Neural cell (in vitro differentiated cells): ENCODE data around the gene ZCWPW1. TPM values are rescaled to one million over a fixed set of nuclear protein-coding genes. Genes with fewer than 3 reads are reported as not detected.
"Not testable (repeated sequence)": the region's sequence is repeated elsewhere in the genome, so short reads cannot be mapped to it uniquely, and the experiment has no call there.

Source experiments
- H2AFZ ChIP-seq: fragments of 200-600, 300-800 bp; sonication (generic), shearing (Covaris generic); 2 replicates; pipeline ENCODE4 v1.6.0; 2014; ENCODE audit warnings: low read depth, mild to moderate bottlenecking, antibody characterized with exemption, low read length, moderate library complexity
- H3F3A ChIP-seq: fragments of 200-600 bp; shearing (Covaris generic); 2 replicates; pipeline ENCODE4 v1.6.1; 2016; ENCODE audit warnings: mild to moderate bottlenecking, moderate library complexity, mixed read lengths, antibody characterized with exemption, low read length; ENCODE audit not compliant: insufficient read depth, poor library complexity, severe bottlenecking
- H3K27ac ChIP-seq: fragments of 200-600, 300-800 bp; sonication (generic), shearing (Covaris generic); 2 replicates; pipeline ENCODE4 v1.5.1; 2014; ENCODE audit warnings: mild to moderate bottlenecking, low read length, moderate library complexity
- H3K27me3 ChIP-seq: fragments of 300-800, 200-600 bp; sonication (generic), shearing (Covaris generic); 2 replicates; pipeline ENCODE4 v1.6.0; 2014; ENCODE audit warnings: mild to moderate bottlenecking, low read depth, low read length, moderate library complexity; ENCODE audit not compliant: insufficient read depth
- H3K36me3 ChIP-seq: fragments of 300-800, 200-600 bp; sonication (generic), shearing (Covaris generic); 2 replicates; pipeline ENCODE4 v1.5.1; 2014; ENCODE audit warnings: mild to moderate bottlenecking, antibody characterized with exemption, low read length, moderate library complexity; ENCODE audit not compliant: insufficient read depth
- H3K4me2 ChIP-seq: fragments of 300-800, 200-600 bp; sonication (generic), shearing (Covaris generic); 2 replicates; pipeline ENCODE4 v1.6.0; 2014; ENCODE audit warnings: mild to moderate bottlenecking, low read length
- H3K4me3 ChIP-seq: fragments of 300-800, 200-600 bp; sonication (generic), shearing (Covaris generic); 2 replicates; pipeline ENCODE4 v1.5.1; 2014; ENCODE audit warnings: mild to moderate bottlenecking, low read length, moderate library complexity
- H3K79me2 ChIP-seq: fragments of 200-600 bp; shearing (Covaris generic); replicated peaks from 2 replicates; pipeline ENCODE4 v1.6.0; 2014; ENCODE audit warnings: mild to moderate bottlenecking, low read length, moderate library complexity; ENCODE audit not compliant: insufficient read depth
- H3K9ac ChIP-seq: fragments of 300-800, 200-600 bp; sonication (generic), shearing (Covaris generic); 2 replicates; pipeline ENCODE4 v1.6.1; 2016; ENCODE audit warnings: mild to moderate bottlenecking, low read length, mixed read lengths
- H3K9me2 ChIP-seq: fragments of 200-600 bp; shearing (Covaris generic); 2 replicates; pipeline ENCODE4 v1.6.1; 2016; ENCODE audit warnings: mild to moderate bottlenecking, low read length, mixed read lengths; ENCODE audit not compliant: insufficient read depth
- H3K9me3 ChIP-seq: fragments of 200-600, 300-800 bp; sonication (generic), shearing (Covaris generic); 2 replicates; pipeline ENCODE4 v1.6.1; 2016; ENCODE audit warnings: mild to moderate bottlenecking, mixed run types, low read length, moderate library complexity, mixed read lengths
- H4K20me1 ChIP-seq: fragments of 200-600 bp; shearing (Covaris generic); 2 replicates; pipeline ENCODE4 v1.6.1; 2016; ENCODE audit warnings: mild to moderate bottlenecking, mixed run types; ENCODE audit not compliant: insufficient read depth
- CTCF ChIP-seq: fragments of 450-650 bp; IDR thresholded peaks from 2 replicates; pipeline ENCODE4 v1.5.1; 2014; ENCODE audit warnings: antibody characterized with exemption, mild to moderate bottlenecking, moderate library complexity; ENCODE audit not compliant: poor library complexity, severe bottlenecking
- EP300 ChIP-seq: fragments of 450-650 bp; conservative IDR thresholded peaks from 2 replicates; pipeline ENCODE4 v1.6.1; 2014; ENCODE audit warnings: antibody characterized with exemption, mild to moderate bottlenecking, moderate library complexity; ENCODE audit not compliant: poor library complexity, severe bottlenecking
- EZH2 ChIP-seq: fragments of 200-600, 300-800 bp; shearing (Covaris generic), sonication (generic); IDR thresholded peaks from 2 replicates; pipeline ENCODE4 v1.6.1; 2014; ENCODE audit warnings: antibody characterized with exemption, low read length, borderline replicate concordance, mild to moderate bottlenecking; ENCODE audit not compliant: insufficient read depth, poor library complexity, severe bottlenecking
- MXI1 ChIP-seq: fragments of 450-650 bp; conservative IDR thresholded peaks from 2 replicates; pipeline ENCODE4 v1.6.1; 2014; ENCODE audit warnings: antibody characterized with exemption, mild to moderate bottlenecking; ENCODE audit not compliant: poor library complexity, severe bottlenecking
- POLR2AphosphoS5 ChIP-seq: IDR thresholded peaks from 2 replicates; pipeline ENCODE4 v1.6.1; 2012
- RAD21 ChIP-seq: fragments of 450-650 bp; conservative IDR thresholded peaks from 2 replicates; pipeline ENCODE4 v1.6.1; 2014; ENCODE audit warnings: antibody characterized with exemption, mild to moderate bottlenecking, moderate library complexity
- REST ChIP-seq: IDR thresholded peaks from 2 replicates; pipeline ENCODE4 v1.6.1; 2012; ENCODE audit warnings: borderline replicate concordance
- SMC3 ChIP-seq: fragments of 450-650 bp; conservative IDR thresholded peaks from 2 replicates; pipeline ENCODE4 v1.6.1; 2014; ENCODE audit warnings: antibody characterized with exemption, mild to moderate bottlenecking, moderate library complexity; ENCODE audit not compliant: poor library complexity
- TAF1 ChIP-seq: IDR thresholded peaks from 2 replicates; pipeline ENCODE4 v1.6.1; 2012; ENCODE audit warnings: low read depth
- polyA plus RNA-seq: library from polyadenylated mRNA; depleted of rRNA; stranded (reverse); fragments of >200 nt; gene quantifications from 2 replicates; pipeline ENCODE4 v1.2.3, GENCODE V29; 2014

The ZCWPW1 gene
- polyA plus RNA-seq, 1 donor from 2014 or later: 6.8 TPM

- H3F3A ChIP-seq, H3K27me3 ChIP-seq, H3K4me2 ChIP-seq, H3K27ac ChIP-seq, H3K9ac ChIP-seq, H3K36me3 ChIP-seq, H3K9me3 ChIP-seq, H4K20me1 ChIP-seq, H3K4me3 ChIP-seq, H3K9me2 ChIP-seq, H2AFZ ChIP-seq, H3K79me2 ChIP-seq: not testable (repeated sequence)
Observed at GRCh38 chr7:100381531-100382233, 46.8 kb downstream of the ZCWPW1 start.

- no peak overlapping the region for H2AFZ ChIP-seq
- no peaks in the 10 kb centered on the region for H3K9me2 ChIP-seq
- no peaks in the 10 kb centered on the region for H3K79me2 ChIP-seq
- no peak for TF ChIP-seq MXI1
- TF ChIP-seq POLR2AphosphoS5: no peak
- no peak for TF ChIP-seq REST
- no peak for TF ChIP-seq RAD21
- TF ChIP-seq SMC3: no peak
- no peak for TF ChIP-seq EZH2
- no peak for TF ChIP-seq CTCF
- TF ChIP-seq TAF1: no peak
- TF ChIP-seq EP300: no peak
- H3K4me3 ChIP-seq: no peak overlapping the region
- no peaks in the 10 kb centered on the region for H3K36me3 ChIP-seq
- no peaks in the 10 kb centered on the region for H3K27me3 ChIP-seq
- H3K4me2 ChIP-seq: no peak overlapping the region
- H4K20me1 ChIP-seq: no peaks in the 10 kb centered on the region
- H3K27ac ChIP-seq: no peak overlapping the region
- no peaks in the 10 kb centered on the region for H3F3A ChIP-seq
- H3K9ac ChIP-seq: no peak overlapping the region
- H3K9me3 ChIP-seq: no peaks in the 10 kb centered on the region
Observed at GRCh38 chr7:100380196-100380595, 48.3 kb downstream of the ZCWPW1 start.
